Caco-2 (cell line): ENCODE measurements around the gene ABHD16B. TPM values are rescaled to one million over a fixed set of nuclear protein-coding genes. Genes with fewer than 3 reads are reported as not detected.
A peak's percentile ranks its signal among the peaks of the same experiment; 100 is the strongest.

ENCODE experiments used
- BruUV-seq: library from RNA; stranded (reverse); fragments of 400-500 nt; replicated peaks from 2 replicates; lab custom pipeline; 2021; lab: Mats Ljungman, UMichigan
- CTCF ChIA-PET: fragments of 300-600 bp; sonication (Branson Sonifier 250); formaldehyde crosslinking; loops from one replicate; lab custom pipeline; 2022; ENCODE audit warnings: antibody characterized with exemption; lab: Charles Lee
- POLR2A ChIA-PET: fragments of 300-600 bp; sonication (Branson Sonifier 250); formaldehyde crosslinking; loops from one replicate; lab custom pipeline; 2022; ENCODE audit warnings: antibody characterized with exemption; lab: Charles Lee
- DNase-seq, 2 experiments: peaks; one replicate each; pipeline versions ENCODE4 v3.0.0 to v3.0.0-alpha.2; 2020 to 2022
- H3K27me3 ChIP-seq: replicated peaks from 2 replicates; pipeline ENCODE4 v1.6.0; 2011; ENCODE audit warnings: low read length; ENCODE audit not compliant: control insufficient read depth, insufficient read depth
- H3K36me3 ChIP-seq: 2 replicates; pipeline ENCODE4 v1.5.1; 2011; ENCODE audit warnings: low read length; ENCODE audit not compliant: control insufficient read depth, insufficient read depth
- H3K4me1 ChIP-seq: fragments of 250-450 bp; sonication (Bioruptor Pico); 2 replicates; pipeline ENCODE4 v1.5.1; 2020; ENCODE audit warnings: mild to moderate bottlenecking
- H3K4me3 ChIP-seq: 2 replicates; pipeline ENCODE4 v1.5.1; 2011; ENCODE audit warnings: low read depth, mild to moderate bottlenecking, control low read depth, low read length
- H3K9me3 ChIP-seq: fragments of 250-450 bp; sonication (Bioruptor Pico); 2 replicates; pipeline ENCODE4 v1.5.1; 2020; ENCODE audit warnings: mild to moderate bottlenecking, moderate library complexity
- H3K27ac Mint-ChIP-seq: one replicate; pipeline ENCODE4 v1.8.0; 2022; ENCODE audit warnings: mixed read lengths; ENCODE audit not compliant: unreplicated experiment
- H3K27me3 Mint-ChIP-seq: one replicate; pipeline ENCODE4 v1.8.0; 2022; ENCODE audit warnings: mixed read lengths; ENCODE audit not compliant: insufficient read depth, unreplicated experiment
- H3K36me3 Mint-ChIP-seq: one replicate; pipeline ENCODE4 v1.8.0; 2022; ENCODE audit warnings: mild to moderate bottlenecking, mixed read lengths; ENCODE audit not compliant: insufficient read depth, unreplicated experiment
- H3K4me1 Mint-ChIP-seq: one replicate; pipeline ENCODE4 v1.8.0; 2022; ENCODE audit warnings: low read depth, mixed read lengths; ENCODE audit not compliant: unreplicated experiment
- H3K4me3 Mint-ChIP-seq: one replicate; pipeline ENCODE4 v1.8.0; 2022; ENCODE audit warnings: mild to moderate bottlenecking, moderate library complexity, mixed read lengths; ENCODE audit not compliant: unreplicated experiment
- H3K9me3 Mint-ChIP-seq: one replicate; pipeline ENCODE4 v1.8.0; 2022; ENCODE audit warnings: mixed read lengths; ENCODE audit not compliant: unreplicated experiment
- intact Hi-C: fragments of 100-400 bp; cut with micrococcal nuclease; formaldehyde crosslinking; loops from one replicate; pipeline ENCODE4 v1.10.0; 2022; ENCODE audit not compliant: unreplicated experiment
- total RNA-seq: library from RNA; stranded (reverse); gene quantifications from 2 replicates; pipeline ENCODE4 v1.2.3, GENCODE V29; 2022
- TF ChIP-seq, protein P1 (sequence below), 2 experiments: fragments of 200-600 bp in 1 of 2; IDR thresholded peaks; 1 replicate in 1 of 2; 2 replicates in 1 of 2; pipeline versions ENCODE4 v1.5.1 to v1.8.0; 2011 to 2022; ENCODE audit warnings: antibody characterized with exemption in 1 of 2, control low read depth in 1 of 2, inconsistent platforms in 1 of 2, low read depth in 1 of 2, low read length in 1 of 2, mild to moderate bottlenecking in 1 of 2, moderate library complexity in 1 of 2; ENCODE audit not compliant: insufficient read depth in 1 of 2, severe bottlenecking in 1 of 2, unreplicated experiment in 1 of 2

ABHD16B gene
- total RNA-seq, 1 experiment from 2014 or later = 0.27 TPM

DNA sequence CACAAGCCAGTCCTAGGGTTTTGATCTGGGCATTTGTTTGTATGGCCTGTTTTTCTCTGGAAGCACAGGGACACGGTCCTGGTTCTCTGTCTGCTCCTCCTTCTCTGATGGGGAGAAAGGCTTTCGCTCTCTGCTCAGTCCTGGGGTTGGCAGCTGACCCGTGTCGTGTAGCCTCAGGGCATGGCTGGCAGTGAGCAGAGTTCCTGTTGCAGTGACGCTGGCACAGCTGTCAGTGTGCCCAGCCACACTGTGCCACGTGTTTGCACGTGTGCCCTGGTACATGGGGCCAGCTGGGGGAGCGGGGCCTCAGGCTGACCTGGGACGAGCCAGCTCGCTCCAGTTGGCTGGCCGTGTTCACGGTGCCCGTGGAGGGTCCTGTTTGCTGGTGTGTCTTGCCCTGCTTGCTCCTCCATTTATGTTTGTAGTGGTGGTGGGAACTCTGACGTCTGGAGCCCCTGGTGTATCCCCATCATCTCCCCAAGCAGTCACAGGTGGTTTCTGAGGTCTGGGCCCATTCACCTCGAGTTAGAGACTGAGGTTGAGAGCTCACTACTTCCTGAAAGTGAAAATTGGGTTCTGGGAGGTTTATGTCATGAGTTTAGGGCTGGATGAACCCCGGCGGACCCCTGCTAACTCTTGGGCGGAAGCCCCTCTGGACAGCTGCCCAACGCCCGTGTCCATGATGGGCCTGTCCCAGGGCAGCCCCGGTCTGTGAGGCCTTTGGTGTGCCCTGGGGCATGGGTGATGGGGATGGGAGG lies 23.4 kb downstream of the ABHD16B start:
- Mint-ChIP-seq H3K9me3 (no peaks in the 10 kb centered on the region), H3K4me3 (no peak overlapping the region), H3K27me3 (no peaks in the 10 kb centered on the region), H3K27ac (no peak overlapping the region), H3K4me1 (no peaks in the 10 kb centered on the region), H3K36me3 (peaks cover 93% of the 10 kb centered on the region)
- DNase-seq = no peak
- H3K4me3 ChIP-seq = no peak overlapping the region
- H3K4me1 ChIP-seq = 0 out of 2 replicates have a peak, but pooled peaks cover 8% of the 10 kb centered on the region
- no peaks in the 10 kb centered on the region for H3K27me3 ChIP-seq
- CTCF ChIA-PET = no interaction called here
- intact Hi-C loops = no loop called here
- TF ChIP-seq, protein P1, sequence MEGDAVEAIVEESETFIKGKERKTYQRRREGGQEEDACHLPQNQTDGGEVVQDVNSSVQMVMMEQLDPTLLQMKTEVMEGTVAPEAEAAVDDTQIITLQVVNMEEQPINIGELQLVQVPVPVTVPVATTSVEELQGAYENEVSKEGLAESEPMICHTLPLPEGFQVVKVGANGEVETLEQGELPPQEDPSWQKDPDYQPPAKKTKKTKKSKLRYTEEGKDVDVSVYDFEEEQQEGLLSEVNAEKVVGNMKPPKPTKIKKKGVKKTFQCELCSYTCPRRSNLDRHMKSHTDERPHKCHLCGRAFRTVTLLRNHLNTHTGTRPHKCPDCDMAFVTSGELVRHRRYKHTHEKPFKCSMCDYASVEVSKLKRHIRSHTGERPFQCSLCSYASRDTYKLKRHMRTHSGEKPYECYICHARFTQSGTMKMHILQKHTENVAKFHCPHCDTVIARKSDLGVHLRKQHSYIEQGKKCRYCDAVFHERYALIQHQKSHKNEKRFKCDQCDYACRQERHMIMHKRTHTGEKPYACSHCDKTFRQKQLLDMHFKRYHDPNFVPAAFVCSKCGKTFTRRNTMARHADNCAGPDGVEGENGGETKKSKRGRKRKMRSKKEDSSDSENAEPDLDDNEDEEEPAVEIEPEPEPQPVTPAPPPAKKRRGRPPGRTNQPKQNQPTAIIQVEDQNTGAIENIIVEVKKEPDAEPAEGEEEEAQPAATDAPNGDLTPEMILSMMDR (IDR thresholded peaks at IDR 0.05; ENCODE audit: insufficient read depth in 1 of 2, low read depth in 1 of 2, low read length in 1 of 2, severe bottlenecking in 1 of 2, unreplicated experiment in 1 of 2) = no peak
- POLR2A ChIA-PET = no interaction called here
- no TSS peak for BruUV-seq
- H3K36me3 ChIP-seq = peaks cover 23% of the 10 kb centered on the region
- H3K9me3 ChIP-seq = no peaks in the 10 kb centered on the region

DNA sequence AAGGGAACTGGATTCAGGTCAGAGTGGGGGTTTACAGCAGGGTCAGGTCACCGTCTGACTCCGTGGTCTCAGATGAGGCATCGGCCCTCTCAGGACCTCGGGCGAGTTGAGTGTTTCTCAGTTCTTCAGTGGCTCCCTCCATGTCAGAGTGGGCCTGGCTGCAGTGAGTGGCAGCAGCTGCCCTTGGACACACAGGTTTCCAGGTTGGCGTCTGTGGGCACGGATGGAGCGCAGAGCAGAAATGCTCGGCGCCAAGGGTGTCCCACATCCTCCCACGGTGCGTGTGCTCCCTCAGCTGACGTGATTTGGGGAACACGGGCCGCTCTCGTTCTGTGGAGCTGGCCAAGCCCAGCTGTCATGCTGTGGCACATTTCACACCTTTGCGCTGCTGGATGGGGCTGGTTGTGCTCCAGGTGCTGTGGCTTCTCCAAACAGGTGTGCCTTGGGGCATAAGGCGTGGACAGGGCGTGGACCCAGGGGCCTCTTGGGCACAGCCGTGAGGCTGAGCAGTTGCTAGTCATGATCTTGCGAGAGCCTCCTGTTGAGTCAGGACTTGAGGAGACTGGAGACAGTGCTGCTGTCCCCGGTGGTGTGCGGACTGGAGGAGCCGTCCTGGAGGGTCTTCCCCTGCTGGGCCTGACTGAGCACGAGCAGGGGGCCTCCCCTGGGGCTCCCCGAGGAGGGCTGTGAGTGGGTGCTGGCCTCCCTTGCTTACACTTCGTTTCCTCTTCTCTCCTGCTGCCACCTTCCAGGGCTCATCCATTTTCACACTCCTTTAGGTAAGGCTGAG lies 24.2 kb downstream of the ABHD16B start:
- H3K9me3 ChIP-seq = no peaks in the 10 kb centered on the region
- DNase-seq = peak in 1 of 2 experiments; percentile 47
- Mint-ChIP-seq H3K9me3 (no peaks in the 10 kb centered on the region), H3K4me3 (no peak overlapping the region), H3K27me3 (no peaks in the 10 kb centered on the region), H3K4me1 (no peaks in the 10 kb centered on the region), H3K36me3 (peaks cover 97% of the 10 kb centered on the region), H3K27ac (no peak overlapping the region)
- peaks cover 23% of the 10 kb centered on the region for H3K36me3 ChIP-seq
- TF ChIP-seq, protein P1 (IDR thresholded peaks at IDR 0.05; ENCODE audit: insufficient read depth in 1 of 2, low read depth in 1 of 2, low read length in 1 of 2, severe bottlenecking in 1 of 2, unreplicated experiment in 1 of 2) = no peak
- intact Hi-C loops = no loop called here
- H3K4me1 ChIP-seq = peaks cover 12% of the 10 kb centered on the region; the same call in 1 of the 2 replicates
- POLR2A ChIA-PET = no interaction called here
- CTCF ChIA-PET = no interaction called here
- no TSS peak for BruUV-seq
- no peaks in the 10 kb centered on the region for H3K27me3 ChIP-seq
- H3K4me3 ChIP-seq = no peak overlapping the region

- intact Hi-C loops = no loop called here
- Mint-ChIP-seq H3K4me3 (no peak overlapping the region), H3K9me3 (no peaks in the 10 kb centered on the region), H3K4me1 (no peaks in the 10 kb centered on the region), H3K36me3 (peaks cover 97% of the 10 kb centered on the region), H3K27me3 (no peaks in the 10 kb centered on the region), H3K27ac (no peak overlapping the region)
- Histone ChIP-seq H3K27me3 (no peaks in the 10 kb centered on the region), H3K9me3 (no peaks in the 10 kb centered on the region), H3K4me3 (no peak overlapping the region), H3K36me3 (peaks cover 25% of the 10 kb centered on the region), H3K4me1 (peaks cover 12% of the 10 kb centered on the region; the same call in 1 of the 2 replicates)
- TF ChIP-seq, protein P1 (IDR thresholded peaks at IDR 0.05; ENCODE audit: insufficient read depth in 1 of 2, low read depth in 1 of 2, low read length in 1 of 2, severe bottlenecking in 1 of 2, unreplicated experiment in 1 of 2) = no peak
- ChIA-PET POLR2A (no interaction called here), CTCF (no interaction called here)
- no peak for DNase-seq
- BruUV-seq = no TSS peak
These were observed 24.7 kb downstream of the ABHD16B start for GRCh38 chr20:63886054-63886419.
